Gastroesophageal sphincter (tissue), 4 donors: Measurements from ENCODE around the gene MAGEB17. TPM values are rescaled to one million over a fixed set of nuclear protein-coding genes. Genes with fewer than 3 reads are reported as not detected.

Experiments used
- ATAC-seq: fragments of 150-250 bp; one replicate; pipeline ENCODE4 v1.9.1; 2016; ENCODE audit warnings: mild to moderate bottlenecking, moderate library complexity
- H3K27ac ChIP-seq, 4 donors: fragments of 200-600 bp; sonication (generic) in 3 of 4; 1 replicate in 3 of 4; 2 replicates in 1 of 4; pipeline ENCODE4 v1.5.1; 2016 to 2019
- H3K27me3 ChIP-seq: fragments of 200-600 bp; sonication (generic); one replicate; pipeline ENCODE4 v1.5.1; 2019
- H3K36me3 ChIP-seq, 2 donors: fragments of 200-600 bp; sonication (generic); one replicate each; pipeline ENCODE4 v1.5.1; 2019; ENCODE audit warnings: control low read depth in 1 of 2
- H3K4me1 ChIP-seq, 3 donors: fragments of 200-600 bp; sonication (generic); 1 replicate in 2 of 3; 2 replicates in 1 of 3; pipeline ENCODE4 v1.5.1; 2016 to 2019; ENCODE audit warnings: control low read depth in 2 of 3
- H3K4me3 ChIP-seq, 2 donors: fragments of 200-600 bp; sonication (generic); one replicate each; pipeline ENCODE4 v1.5.1; 2019; ENCODE audit warnings: mild to moderate bottlenecking in 1 of 2, moderate library complexity in 1 of 2
- H3K9me3 ChIP-seq, 3 donors: fragments of 200-600 bp; sonication (generic); one replicate each; pipeline ENCODE4 v1.5.1; 2017 to 2019; ENCODE audit warnings: control low read depth in 2 of 3
- EP300 ChIP-seq: sonication (generic); formaldehyde crosslinking; IDR thresholded peaks from one replicate; pipeline ENCODE4 v1.6.1; 2017; ENCODE audit warnings: antibody characterized with exemption, mild to moderate bottlenecking
- POLR2A ChIP-seq, 2 donors: fragments of 450-650 bp; IDR thresholded peaks; one replicate each; pipeline ENCODE4 v1.6.1; 2017; ENCODE audit warnings: antibody characterized with exemption in 2 of 2, mild to moderate bottlenecking in 2 of 2, moderate library complexity in 1 of 2
- POLR2AphosphoS5 ChIP-seq: sonication (generic); formaldehyde crosslinking; IDR thresholded peaks from one replicate; pipeline ENCODE4 v1.6.1; 2017; ENCODE audit warnings: antibody characterized with exemption
- WGBS, 2 donors: methylation state at CpG; one replicate each; pipeline ENCODE4 v1.1.5; 2018; ENCODE audit warnings: low coverage in 1 of 2; 5-methylcytosine and 5-hydroxymethylcytosine counted together
- total RNA-seq, 4 donors: library from RNA; depleted of rRNA; stranded (reverse); fragments of >200 nt; gene quantifications; one replicate each; pipeline ENCODE4 v1.1.0, GENCODE V29; 2016
- TF ChIP-seq, protein P1 (sequence below), 4 experiments: fragments of 200-600 bp in 2 of 4; fragments of 450-650 bp in 2 of 4; sonication (generic) in 1 of 4; IDR thresholded peaks; one replicate each; pipeline ENCODE4 v1.5.1; 2017 to 2019; ENCODE audit warnings: antibody characterized with exemption in 4 of 4, mild to moderate bottlenecking in 2 of 4, moderate library complexity in 2 of 4

Gene MAGEB17
- total RNA-seq, 4 donors from 2014 or later: 1.4 to 2.4 (median 1.9) TPM; not detected in 1

DNA sequence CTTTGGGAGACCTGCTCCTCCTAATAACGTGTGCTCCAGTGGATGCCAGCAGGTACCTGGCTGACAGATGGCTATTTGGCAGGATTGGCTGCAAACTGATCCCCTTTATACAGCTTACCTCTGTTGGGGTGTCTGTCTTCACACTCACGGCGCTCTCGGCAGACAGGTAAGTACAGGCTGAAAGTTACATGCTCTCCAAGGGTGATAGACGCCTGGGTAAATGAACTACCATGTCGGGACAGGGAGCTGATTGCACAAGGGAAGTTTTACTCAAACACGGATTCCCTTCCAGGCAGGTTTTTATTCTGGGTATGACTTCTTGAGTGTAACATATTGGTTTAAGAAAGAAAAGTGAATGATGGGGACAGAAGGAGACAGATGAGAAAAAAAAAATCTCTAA is 43.1 kb upstream of the MAGEB17 start:
- peaks cover 0 to 3% (median 0%) of the 10 kb centered on the region in 3 donors for H3K4me1 ChIP-seq
- ATAC-seq: no peak
- no peaks in the 10 kb centered on the region for H3K36me3 ChIP-seq
- no peaks in the 10 kb centered on the region for H3K27me3 ChIP-seq
- peak overlapping the region; percentile 20 to 59 (median 38) for H3K27ac ChIP-seq
- TF ChIP-seq EP300 (no peak), POLR2A (IDR thresholded peaks at IDR 0.05) (no peak), POLR2AphosphoS5 (no peak)
- TF ChIP-seq, protein P1, sequence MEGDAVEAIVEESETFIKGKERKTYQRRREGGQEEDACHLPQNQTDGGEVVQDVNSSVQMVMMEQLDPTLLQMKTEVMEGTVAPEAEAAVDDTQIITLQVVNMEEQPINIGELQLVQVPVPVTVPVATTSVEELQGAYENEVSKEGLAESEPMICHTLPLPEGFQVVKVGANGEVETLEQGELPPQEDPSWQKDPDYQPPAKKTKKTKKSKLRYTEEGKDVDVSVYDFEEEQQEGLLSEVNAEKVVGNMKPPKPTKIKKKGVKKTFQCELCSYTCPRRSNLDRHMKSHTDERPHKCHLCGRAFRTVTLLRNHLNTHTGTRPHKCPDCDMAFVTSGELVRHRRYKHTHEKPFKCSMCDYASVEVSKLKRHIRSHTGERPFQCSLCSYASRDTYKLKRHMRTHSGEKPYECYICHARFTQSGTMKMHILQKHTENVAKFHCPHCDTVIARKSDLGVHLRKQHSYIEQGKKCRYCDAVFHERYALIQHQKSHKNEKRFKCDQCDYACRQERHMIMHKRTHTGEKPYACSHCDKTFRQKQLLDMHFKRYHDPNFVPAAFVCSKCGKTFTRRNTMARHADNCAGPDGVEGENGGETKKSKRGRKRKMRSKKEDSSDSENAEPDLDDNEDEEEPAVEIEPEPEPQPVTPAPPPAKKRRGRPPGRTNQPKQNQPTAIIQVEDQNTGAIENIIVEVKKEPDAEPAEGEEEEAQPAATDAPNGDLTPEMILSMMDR (IDR thresholded peaks at IDR 0.05): no peak
- H3K9me3 ChIP-seq: no peaks in the 10 kb centered on the region
- 57 to 63% methylated on average over 3 of the region's 7 CpGs for WGBS, 2 donors
- H3K4me3 ChIP-seq: peak overlapping the region; percentile 46 to 77

DNA sequence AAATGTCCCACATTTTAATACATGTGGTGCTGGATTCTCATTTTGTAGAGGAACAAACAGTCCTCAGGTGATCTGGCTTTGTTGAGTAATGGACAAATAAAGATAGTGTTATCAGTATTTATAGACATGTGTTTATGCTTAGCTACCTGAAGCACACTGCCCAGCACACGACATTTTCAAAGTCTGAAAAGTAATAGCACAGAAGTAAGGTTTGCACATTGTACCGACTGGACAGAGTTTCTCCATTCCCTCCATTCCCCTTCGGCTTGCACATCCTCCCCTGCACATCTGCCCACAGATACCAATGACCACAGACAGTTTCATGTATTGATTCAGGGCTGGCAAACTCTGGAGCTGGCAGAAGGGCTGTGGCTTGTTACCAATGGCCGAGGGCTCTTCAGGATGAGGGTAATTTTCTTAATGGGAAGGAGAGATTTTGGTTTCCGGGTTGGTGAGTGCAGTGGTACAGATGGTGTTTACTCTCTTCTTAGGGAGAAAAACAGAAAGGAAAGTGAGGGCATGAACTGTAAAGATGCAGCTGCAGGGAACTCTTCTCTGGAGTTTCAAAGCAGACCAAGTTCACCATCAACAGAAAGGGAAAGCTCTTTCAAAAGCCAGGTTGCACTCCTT is 41.6 kb upstream of the MAGEB17 start:
- Histone ChIP-seq H3K9me3 (no peaks in the 10 kb centered on the region), H3K4me1 (peaks cover 0 to 3% (median 0%) of the 10 kb centered on the region in 3 donors), H3K4me3 (peak overlapping the region; percentile 46 to 77), H3K27ac (peak overlapping the region; percentile 32 to 59 (median 40)), H3K36me3 (no peaks in the 10 kb centered on the region), H3K27me3 (no peaks in the 10 kb centered on the region)
- WGBS, 2 donors: 13 to 44% methylated on average over 2 to 5 of the region's 5 CpGs
- TF ChIP-seq POLR2AphosphoS5: no peak
- TF ChIP-seq, protein P1 (IDR thresholded peaks at IDR 0.05): no peak
- TF ChIP-seq EP300: no peak
- TF ChIP-seq POLR2A (IDR thresholded peaks at IDR 0.05): no peak
- ATAC-seq: no peak

DNA sequence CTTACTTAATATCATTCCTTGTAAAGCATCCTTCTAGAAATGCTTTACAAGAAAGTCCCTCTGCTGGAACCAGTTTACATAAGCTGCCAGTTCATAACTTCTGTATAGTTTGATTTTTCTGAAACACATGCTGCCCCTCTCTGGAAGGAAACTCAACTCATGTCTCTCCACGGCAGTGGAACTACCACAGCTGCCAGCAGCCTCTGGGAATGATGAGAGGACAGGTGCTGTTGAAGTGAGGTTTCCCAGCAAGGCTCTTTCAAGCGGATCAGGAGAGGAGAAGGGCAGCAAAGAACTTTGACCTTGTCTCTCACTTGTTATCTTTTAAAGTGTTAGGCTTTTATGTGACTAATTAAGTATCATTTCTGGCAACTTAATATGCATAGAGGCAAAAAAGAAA is 36.6 kb upstream of the MAGEB17 start:
- peak overlapping the region in 3 of 4 donors; percentile 7 to 43 (median 27) for H3K27ac ChIP-seq
- peaks cover 0 to 9% (median 0%) of the 10 kb centered on the region in 3 donors for H3K4me1 ChIP-seq
- ATAC-seq: no peak
- H3K9me3 ChIP-seq: no peaks in the 10 kb centered on the region
- H3K36me3 ChIP-seq: no peaks in the 10 kb centered on the region
- WGBS, 2 donors: 17 to 50% methylated on average over 1 to 2 of the region's 2 CpGs
- TF ChIP-seq EP300 (no peak), POLR2AphosphoS5 (no peak), POLR2A (IDR thresholded peaks at IDR 0.05) (no peak)
- TF ChIP-seq, protein P1 (IDR thresholded peaks at IDR 0.05): no peak
- H3K4me3 ChIP-seq: no peak overlapping the region
- no peaks in the 10 kb centered on the region for H3K27me3 ChIP-seq

DNA sequence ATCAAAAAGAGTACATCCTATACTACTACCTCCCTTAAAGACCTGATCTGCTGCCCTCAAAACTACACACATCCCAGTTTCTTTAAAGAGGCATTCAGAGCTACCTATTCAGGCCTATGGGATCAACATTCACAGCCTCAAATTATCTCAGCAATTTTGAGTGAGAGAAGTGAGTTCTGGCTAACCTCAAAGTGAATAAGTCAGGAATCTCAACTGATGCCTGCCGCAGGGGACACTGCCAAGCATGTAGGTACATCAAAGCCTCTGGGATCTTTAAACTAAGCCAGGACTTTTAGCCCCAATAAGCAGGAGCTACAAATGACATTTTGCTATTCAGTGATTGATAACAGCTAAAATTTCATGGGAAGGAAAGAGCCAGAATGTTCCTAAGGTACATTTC is 32.3 kb upstream of the MAGEB17 start:
- Histone ChIP-seq H3K4me1 (peaks cover 0 to 9% (median 0%) of the 10 kb centered on the region in 3 donors), H3K27me3 (no peaks in the 10 kb centered on the region), H3K27ac (peak overlapping the region in 3 of 4 donors; percentile 7 to 61 (median 48)), H3K36me3 (no peaks in the 10 kb centered on the region), H3K9me3 (no peaks in the 10 kb centered on the region), H3K4me3 (no peak overlapping the region)
- TF ChIP-seq POLR2A (IDR thresholded peaks at IDR 0.05) (no peak), POLR2AphosphoS5 (no peak), EP300 (no peak)
- TF ChIP-seq, protein P1 (IDR thresholded peaks at IDR 0.05): no peak
- no CpG with 5 or more reads among the region's 1 CpG for WGBS, 2 donors
- ATAC-seq: no peak

DNA sequence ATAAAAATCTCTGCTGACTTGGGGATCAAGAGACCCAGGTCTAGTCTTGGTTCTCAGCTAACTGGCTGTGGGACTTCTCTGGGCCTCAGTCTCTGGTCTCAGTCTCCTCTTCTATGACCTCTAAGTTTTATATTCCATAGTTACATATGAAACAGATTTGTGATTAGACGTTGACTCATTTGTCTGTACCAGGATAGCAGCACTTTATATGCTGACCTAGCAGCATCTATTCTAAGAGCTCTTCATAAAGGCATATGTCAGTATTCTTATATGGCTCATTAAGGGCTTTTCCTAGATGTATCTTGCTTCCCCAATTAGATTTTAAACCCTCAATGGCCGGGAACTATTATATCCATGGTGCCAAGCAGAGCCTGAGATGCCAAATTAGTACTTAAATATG is 31.2 kb upstream of the MAGEB17 start:
- WGBS, 2 donors: 40 to 90% methylated on average over 1 of the region's 2 CpGs
- Histone ChIP-seq H3K4me1 (peaks cover 0 to 10% (median 0%) of the 10 kb centered on the region in 3 donors), H3K36me3 (no peaks in the 10 kb centered on the region), H3K27ac (peak overlapping the region; percentile 27 to 61 (median 41)), H3K9me3 (no peaks in the 10 kb centered on the region), H3K27me3 (no peaks in the 10 kb centered on the region), H3K4me3 (no peak overlapping the region)
- no peak for ATAC-seq
- no peak for TF ChIP-seq EP300
- TF ChIP-seq POLR2AphosphoS5: no peak
- TF ChIP-seq, protein P1 (IDR thresholded peaks at IDR 0.05): no peak
- TF ChIP-seq POLR2A (IDR thresholded peaks at IDR 0.05): no peak
